Measurements from ENCODE around the gene STAC3. TPM values are rescaled to one million over a fixed set of nuclear protein-coding genes. Genes with fewer than 3 reads are reported as not detected.

Gene STAC3
- total RNA-seq, 1 experiment from 2014 or later: 2.8 TPM

DNA sequence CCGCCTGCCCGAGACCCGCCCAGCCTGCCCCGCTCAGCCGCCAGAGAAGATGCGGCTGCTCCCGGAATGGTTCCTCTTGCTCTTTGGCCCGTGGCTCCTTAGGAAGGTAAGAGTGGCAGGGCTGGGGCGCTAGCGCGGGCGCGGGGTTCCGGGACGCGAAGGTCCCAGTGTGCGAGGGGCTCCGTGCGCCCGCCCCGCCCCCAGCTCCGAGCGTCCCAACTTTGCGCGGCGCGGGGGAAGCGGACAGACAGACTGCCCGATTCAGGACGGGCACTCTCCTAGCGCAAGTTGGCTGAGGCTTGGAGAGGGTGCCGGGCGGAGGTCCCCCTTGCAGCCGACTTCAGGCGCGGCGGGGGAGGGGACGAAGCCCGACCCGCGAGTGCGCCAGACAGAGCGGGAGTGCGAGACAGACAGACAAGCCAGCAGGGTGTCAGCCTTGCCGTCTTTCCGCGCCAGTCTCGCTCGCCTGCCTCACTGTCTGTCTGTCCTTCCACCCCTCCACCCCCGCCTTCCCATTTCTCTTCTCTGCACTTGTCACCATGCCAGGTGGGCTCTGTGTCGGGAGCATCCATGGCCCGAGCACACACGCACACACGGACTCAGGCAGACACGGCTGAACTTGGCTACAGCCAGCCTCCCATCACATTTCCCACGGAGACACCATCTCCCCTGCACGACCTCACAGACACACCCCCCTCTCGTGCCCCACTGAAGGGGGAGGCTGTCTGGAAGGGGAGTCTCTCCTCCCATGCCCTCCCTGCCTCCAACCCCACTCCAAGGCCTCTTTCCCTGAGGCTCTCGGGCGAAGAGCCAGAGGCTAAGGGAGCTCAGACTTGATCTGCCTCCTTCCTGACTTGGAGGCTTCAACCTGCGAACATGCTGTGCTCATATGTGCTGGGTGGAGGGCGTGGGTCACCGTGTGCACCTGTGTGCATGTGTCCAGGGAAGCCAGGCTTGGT lies 33.8 kb downstream of the STAC3 start:
- H3K9ac ChIP-seq (ENCODE audit: extremely low read depth, insufficient read length, low read length): no peak overlapping the region
- Mint-ChIP-seq H3K4me3 (peak overlapping the region; percentile 61 to 87), H3K27me3 (ENCODE audit: low read depth) (peaks cover 85% of the 10 kb centered on the region), H3K36me3 (ENCODE audit: insufficient read depth in 1 of 3, low read depth in 3 of 3) (peaks cover 0 to 6% (median 4%) of the 10 kb centered on the region in 3 experiments; a peak in 4 of 7 replicates), H3K27ac (no peak overlapping the region), H3K9me3 (peaks cover 0 to 5% of the 10 kb centered on the region in 2 experiments; a peak in 3 of 5 replicates), H3K4me1 (peaks cover 58 to 65% of the 10 kb centered on the region in 2 experiments)
- no peak overlapping the region for H3K27ac ChIP-seq (ENCODE audit: insufficient read length, low read depth, low read length)
- H2BK12ac ChIP-seq (ENCODE audit: insufficient read length, low read depth, low read length): no peak overlapping the region
- no CpG with 5 or more reads among the region's 63 CpGs for WGBS (ENCODE audit: extremely low coverage, insufficient read length, low lambda C conversion rate)
- no peak overlapping the region for H4K91ac ChIP-seq (ENCODE audit: insufficient read length, low read depth, low read length)
- no peak overlapping the region for H3K23ac ChIP-seq (ENCODE audit: insufficient read length, low read depth, low read length)
- no peak overlapping the region for H3K18ac ChIP-seq (ENCODE audit: insufficient read length, low read depth, low read length)
- no peak overlapping the region for H2BK20ac ChIP-seq (ENCODE audit: low read depth, low read length, poor library complexity, severe bottlenecking)
- no peak overlapping the region for H3K56ac ChIP-seq (ENCODE audit: insufficient read length, low read depth, low read length)
- no peak overlapping the region for H4K5ac ChIP-seq (ENCODE audit: insufficient read length, low read depth, low read length)
- H3K4ac ChIP-seq (ENCODE audit: low read depth, low read length): no peak overlapping the region
- H3K79me2 ChIP-seq (ENCODE audit: insufficient read depth, low read length): no peaks in the 10 kb centered on the region
- H3K4me2 ChIP-seq (ENCODE audit: insufficient read depth, insufficient read length, low read length): peak overlapping the region; percentile 75
- no peak overlapping the region for H2BK120ac ChIP-seq (ENCODE audit: low read depth, low read length, poor library complexity, severe bottlenecking)
- H2BK5ac ChIP-seq (ENCODE audit: insufficient read length, low read length): no peak overlapping the region
- peaks cover 7% of the 10 kb centered on the region for H3K23me2 ChIP-seq (ENCODE audit: insufficient read length, low read depth, low read length, poor library complexity, severe bottlenecking)
- H3K9me3 ChIP-seq (ENCODE audit: control insufficient read depth, low read depth, low read length): no peaks in the 10 kb centered on the region
- no peak overlapping the region for H2AK5ac ChIP-seq (ENCODE audit: insufficient read length, low read length)
- TF ChIP-seq, protein P1, sequence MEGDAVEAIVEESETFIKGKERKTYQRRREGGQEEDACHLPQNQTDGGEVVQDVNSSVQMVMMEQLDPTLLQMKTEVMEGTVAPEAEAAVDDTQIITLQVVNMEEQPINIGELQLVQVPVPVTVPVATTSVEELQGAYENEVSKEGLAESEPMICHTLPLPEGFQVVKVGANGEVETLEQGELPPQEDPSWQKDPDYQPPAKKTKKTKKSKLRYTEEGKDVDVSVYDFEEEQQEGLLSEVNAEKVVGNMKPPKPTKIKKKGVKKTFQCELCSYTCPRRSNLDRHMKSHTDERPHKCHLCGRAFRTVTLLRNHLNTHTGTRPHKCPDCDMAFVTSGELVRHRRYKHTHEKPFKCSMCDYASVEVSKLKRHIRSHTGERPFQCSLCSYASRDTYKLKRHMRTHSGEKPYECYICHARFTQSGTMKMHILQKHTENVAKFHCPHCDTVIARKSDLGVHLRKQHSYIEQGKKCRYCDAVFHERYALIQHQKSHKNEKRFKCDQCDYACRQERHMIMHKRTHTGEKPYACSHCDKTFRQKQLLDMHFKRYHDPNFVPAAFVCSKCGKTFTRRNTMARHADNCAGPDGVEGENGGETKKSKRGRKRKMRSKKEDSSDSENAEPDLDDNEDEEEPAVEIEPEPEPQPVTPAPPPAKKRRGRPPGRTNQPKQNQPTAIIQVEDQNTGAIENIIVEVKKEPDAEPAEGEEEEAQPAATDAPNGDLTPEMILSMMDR (conservative IDR thresholded peaks at IDR 0.05): no peak
- H3T11ph ChIP-seq (ENCODE audit: low read length): no peak overlapping the region
- H2BK15ac ChIP-seq (ENCODE audit: low read depth, low read length): no peak overlapping the region
- H3K14ac ChIP-seq (ENCODE audit: insufficient read depth, low read length): no peak overlapping the region
- H3K27me3 ChIP-seq (ENCODE audit: insufficient read depth, low read length): peaks cover 64% of the 10 kb centered on the region
- H3K4me1 ChIP-seq (ENCODE audit: insufficient read depth, low read length): peaks cover 8% of the 10 kb centered on the region
- H3K79me1 ChIP-seq (ENCODE audit: insufficient read depth, low read depth, low read length, poor library complexity, severe bottlenecking): no peaks in the 10 kb centered on the region
- peaks cover 3% of the 10 kb centered on the region for H4K20me1 ChIP-seq (ENCODE audit: control insufficient read depth, insufficient read depth, insufficient read length)
- no peak overlapping the region for H4K8ac ChIP-seq (replicated peaks; ENCODE audit: insufficient read length, low read depth, low read length)
- no peak for DNase-seq
- no peak overlapping the region for H2AFZ ChIP-seq (ENCODE audit: low read length)

All from H9 (cell line).